Femur (tissue), 1 donor: Measurements from ENCODE around the gene MRS2.
A peak's percentile ranks its signal among the peaks of the same experiment; 100 is the strongest.
"Not testable (repeated sequence)": the region's sequence is repeated elsewhere in the genome, so short reads cannot be mapped to it uniquely, and the experiment has no call there.

Experiments
- DNase-seq: peaks from one replicate; pipeline ENCODE4 v3.0.0-alpha.2; 2017

Gene MRS2, protein sequence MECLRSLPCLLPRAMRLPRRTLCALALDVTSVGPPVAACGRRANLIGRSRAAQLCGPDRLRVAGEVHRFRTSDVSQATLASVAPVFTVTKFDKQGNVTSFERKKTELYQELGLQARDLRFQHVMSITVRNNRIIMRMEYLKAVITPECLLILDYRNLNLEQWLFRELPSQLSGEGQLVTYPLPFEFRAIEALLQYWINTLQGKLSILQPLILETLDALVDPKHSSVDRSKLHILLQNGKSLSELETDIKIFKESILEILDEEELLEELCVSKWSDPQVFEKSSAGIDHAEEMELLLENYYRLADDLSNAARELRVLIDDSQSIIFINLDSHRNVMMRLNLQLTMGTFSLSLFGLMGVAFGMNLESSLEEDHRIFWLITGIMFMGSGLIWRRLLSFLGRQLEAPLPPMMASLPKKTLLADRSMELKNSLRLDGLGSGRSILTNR

GRCh38 chr6:24402697-24403500 is at the start of gene MRS2:
Gene MRS2, plus strand, starts transcription at chr6:24402936. Its CDS starts 111 bp downstream, at chr6:24403047.
- DNase-seq = peak; percentile 84

DNA sequence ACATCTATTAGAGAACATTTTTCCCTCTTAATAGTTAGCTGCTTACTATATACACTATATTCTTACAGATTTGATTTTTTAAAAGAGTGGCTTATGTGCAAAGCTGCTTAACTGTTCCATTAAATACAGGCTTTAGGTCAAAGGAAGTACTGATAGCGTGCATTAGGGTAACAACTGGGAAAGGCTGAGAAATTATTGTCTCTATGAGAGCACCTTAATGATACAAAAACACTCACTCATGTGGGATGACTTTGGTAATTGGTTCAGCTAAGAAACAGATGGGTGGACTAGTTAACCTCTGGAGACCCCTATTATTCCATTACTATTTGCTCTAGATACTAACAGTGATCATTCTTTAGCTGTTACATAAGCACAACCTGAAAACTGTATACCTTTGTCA is 48.9 kb upstream of the MRS2 start:
- DNase-seq = no peak

DNA sequence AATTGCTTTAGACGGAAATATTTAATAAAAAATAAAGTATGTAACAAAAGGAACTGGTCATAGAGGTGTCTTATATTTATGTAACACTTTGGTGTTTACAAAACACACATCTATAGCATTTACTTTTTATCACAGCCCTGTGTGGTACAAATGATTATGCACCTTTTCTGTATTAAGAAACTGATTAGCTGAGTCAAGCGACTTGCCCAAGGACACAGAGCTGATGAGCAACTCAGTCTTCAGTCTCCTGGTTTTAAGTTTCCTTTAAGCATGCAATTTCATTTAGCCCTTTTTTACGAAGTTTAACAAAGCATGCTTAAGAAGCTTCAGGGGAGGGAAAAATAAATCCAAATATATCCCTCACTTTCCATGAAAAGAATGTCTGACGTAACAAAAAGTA is 47.3 kb upstream of the MRS2 start:
- no peak for DNase-seq

- no peak for DNase-seq
These were observed 46.3 kb upstream of the MRS2 start for GRCh38 chr6:24356310-24356973.

- DNase-seq = no peak
These were observed 45.2 kb upstream of the MRS2 start, which contains the start of gene DCDC2 for GRCh38 chr6:24357336-24358218. Gene DCDC2, minus strand, starts transcription at chr6:24358059. Its CDS starts 309 bp downstream, at chr6:24357750.

- DNase-seq = no peak
These were observed 44.4 kb upstream of the MRS2 start for GRCh38 chr6:24358219-24358821.

DNA sequence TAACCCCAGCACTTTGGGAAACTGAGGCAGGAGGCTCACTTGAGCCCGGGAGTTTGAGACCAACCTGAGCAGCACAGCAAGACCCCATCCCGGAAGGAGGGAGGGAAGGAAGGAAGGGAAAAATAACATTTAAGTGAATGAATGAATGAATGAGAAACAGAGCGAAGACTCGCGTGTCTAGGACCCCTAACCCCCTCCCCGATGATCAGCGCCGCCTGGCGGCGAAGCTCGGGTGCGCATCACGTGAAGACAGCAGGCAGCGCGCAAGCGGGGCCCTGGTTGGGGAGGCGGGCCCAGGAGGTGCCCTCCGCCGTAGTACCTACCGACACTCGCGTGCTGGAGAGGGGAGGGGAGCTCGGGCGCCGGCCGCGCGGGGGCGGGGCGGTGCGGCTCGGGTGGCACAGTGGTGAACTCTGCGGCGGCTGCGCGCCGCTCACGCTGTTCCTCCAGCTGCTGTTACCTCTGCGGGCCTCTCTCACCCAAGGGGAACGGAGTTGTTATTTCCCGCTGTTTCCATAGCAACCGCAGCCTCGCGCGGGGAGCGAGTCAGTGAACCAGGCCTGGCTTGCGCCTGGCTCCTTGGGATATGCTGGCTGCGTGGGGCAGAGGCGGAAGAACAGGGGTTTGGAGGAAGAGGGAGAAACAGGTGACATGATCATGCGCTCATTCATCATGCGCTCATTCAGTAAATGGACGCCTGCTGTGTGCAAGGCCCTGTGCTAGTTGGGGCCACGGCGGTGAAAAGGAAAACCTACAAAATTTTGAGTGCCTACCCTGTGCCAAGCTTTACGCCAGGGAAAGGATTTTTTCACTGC is 42.9 kb upstream of the MRS2 start:
- peak; percentile 82 for DNase-seq

- not testable (repeated sequence) for DNase-seq
These were observed 40.4 kb upstream of the MRS2 start for GRCh38 chr6:24362363-24362762.

GRCh38 chr6:24365103-24365633 is 37.6 kb upstream of the MRS2 start:
- DNase-seq = not testable (repeated sequence)

DNA sequence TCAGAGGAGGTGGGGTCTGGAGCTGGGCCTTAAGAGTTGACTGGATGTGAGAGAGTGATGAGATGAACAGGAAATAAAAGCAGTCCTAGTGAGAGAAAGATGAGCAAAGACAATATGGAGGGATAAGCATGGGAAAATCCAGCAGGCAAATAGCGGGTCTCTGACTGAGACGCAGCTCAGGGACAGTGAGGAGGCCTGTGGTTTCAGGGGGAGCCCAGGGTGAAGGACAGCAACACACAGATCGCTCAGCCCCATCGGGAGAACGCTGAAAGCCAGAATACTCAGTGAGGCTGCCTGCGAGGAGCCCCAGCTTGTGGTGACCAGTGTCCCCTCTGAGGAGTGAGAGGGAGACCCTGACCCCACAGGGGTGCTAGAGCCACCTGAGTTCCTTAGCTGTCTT is 28.1 kb upstream of the MRS2 start:
- no peak for DNase-seq

GRCh38 chr6:24376871-24377270 is 25.9 kb upstream of the MRS2 start:
- DNase-seq = no peak

DNA sequence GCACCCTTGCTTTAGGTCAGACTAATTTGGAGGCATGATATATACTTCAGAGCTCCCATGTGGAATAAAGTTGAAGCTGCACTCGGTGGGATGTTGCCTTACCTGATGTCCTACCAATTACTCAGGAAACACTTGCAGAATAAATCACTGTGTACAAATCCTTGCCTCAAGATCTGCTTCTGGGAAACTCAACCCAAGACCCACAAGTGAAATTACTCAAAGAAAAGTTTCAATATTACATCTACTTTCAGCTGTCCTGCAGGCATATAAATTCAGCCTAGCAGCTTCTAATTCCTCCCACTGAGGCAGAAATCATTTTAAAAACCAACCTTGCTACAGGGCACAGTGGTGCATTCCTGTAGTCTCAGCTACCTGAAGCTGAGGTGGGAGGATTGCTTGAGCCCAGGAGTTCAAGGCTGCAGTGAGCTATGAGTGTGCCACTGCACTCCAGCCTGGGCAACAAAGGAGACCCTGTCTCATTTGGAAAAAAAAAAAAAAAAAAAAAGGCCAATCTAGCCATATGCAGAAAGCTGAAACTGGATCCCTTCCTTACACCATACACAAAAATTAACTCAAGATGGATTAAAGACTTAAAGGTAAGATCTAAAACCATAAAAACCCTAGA is 24.2 kb upstream of the MRS2 start:
- DNase-seq = no peak

DNA sequence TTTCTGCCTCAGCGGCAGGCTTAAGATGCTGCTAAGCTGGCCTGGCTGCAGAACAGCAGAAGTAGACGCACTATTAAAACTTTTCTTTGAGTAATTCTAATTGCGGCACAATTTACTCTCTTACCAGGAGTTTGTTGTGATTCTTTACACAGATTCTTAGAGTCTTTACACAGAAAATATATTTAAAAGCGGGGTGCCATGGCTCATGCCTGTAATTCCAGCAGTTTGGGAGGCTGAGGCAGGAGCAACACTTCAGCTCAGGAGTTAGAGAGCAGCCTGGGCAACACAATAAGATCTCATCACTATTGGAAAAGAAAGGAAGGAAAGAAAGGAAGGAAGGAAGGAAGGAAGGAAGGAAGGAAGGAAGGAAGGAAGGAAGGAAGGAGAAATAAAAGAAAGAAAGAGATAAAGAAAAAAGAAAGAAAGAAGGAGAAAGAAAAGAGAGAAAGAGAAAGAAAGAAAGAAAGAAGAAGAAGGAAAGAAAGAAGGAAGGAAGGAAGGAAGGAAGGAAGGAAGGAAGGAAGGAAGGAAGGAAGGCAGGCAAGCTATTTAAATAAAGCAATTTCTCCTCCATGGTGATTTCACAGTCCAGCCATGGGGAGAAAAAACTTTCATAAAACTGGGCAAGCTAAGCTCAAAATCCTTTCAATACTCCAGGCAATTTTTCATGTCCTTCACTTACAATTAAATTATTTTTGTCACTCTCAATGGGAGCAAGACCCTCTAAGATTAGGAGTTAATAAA is 21.1 kb upstream of the MRS2 start:
- DNase-seq = no peak

DNA sequence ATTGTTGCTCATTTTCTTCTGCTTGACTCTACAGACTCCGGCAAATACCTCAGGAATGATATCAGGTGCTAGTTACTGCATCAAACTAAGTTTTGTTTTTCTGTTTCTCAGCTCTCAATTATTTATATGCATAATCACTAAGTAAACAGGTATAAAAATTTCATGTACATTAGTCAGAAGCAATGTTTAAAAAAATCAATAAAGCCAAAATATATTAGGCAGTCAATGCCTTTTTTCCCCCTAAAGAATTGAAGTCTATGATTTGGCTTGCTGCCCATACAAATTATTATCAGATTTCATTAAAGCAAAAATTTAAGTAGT is 20.6 kb upstream of the MRS2 start:
- DNase-seq = no peak

GRCh38 chr6:24382891-24383494 is 19.7 kb upstream of the MRS2 start:
- DNase-seq = not testable (repeated sequence)

DNA sequence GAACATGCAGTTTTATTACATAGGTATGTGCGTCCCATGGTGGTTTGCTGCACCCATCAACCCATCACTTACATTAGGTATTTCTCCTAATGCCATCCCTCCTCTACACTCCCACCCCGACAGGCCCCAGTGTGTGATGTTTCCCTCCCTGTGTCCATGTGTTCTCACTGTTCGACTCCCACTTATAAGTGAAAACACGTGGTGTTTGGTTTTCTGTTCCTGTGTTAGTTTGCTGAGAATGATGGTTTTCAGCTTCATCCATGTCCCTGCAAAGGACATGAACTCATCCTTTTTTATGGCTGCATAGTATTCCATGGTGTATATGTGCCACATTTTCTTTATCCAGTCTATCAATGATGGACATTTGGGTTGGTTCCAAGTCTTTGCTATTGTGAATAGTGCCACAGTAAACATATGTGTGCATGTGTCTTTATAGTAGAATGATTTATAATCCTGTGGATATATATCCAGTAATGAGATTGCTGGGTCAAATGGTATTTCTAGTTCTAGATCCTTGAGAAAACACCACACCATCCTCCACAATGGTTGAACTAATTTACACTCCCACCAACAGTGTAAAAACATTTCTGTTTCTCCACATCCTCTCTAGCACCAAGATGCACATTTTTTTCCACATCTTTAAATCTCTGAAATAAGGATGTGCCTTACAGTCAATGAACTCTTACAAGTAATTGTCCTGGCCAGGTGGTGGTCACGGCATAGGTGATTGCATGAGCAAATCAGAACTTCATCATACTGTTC is 18.2 kb upstream of the MRS2 start:
- DNase-seq = not testable (repeated sequence)

- no peak for DNase-seq
These were observed 17.0 kb upstream of the MRS2 start for GRCh38 chr6:24385536-24386269.

DNA sequence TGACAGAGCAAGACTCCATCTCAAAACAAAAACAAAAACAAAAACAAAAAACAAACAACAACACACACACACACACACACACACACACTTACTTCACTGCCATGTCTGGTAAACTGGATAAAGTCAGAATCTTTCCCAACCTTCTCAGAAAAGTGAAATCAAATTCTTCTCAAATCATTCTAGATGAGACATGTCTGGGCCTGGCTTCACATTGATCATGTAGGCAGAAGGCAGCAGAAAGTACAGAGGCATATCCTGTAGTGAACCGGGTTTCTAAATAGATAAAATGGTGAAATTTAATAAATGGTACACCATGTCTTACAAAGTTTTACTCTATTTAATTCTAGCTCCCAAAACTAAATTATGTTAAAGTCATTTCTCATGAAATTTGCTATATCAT is 14.9 kb upstream of the MRS2 start:
- no peak for DNase-seq
